ENCODE measurements around the gene TMEM269.
"Not testable (repeated sequence)": the region's sequence is repeated elsewhere in the genome, so short reads cannot be mapped to it uniquely, and the experiment has no call there.

Gene TMEM269

GRCh38 chr1:42807056-42807668, 22.4 kb downstream of the TMEM269 start:
- Mint-ChIP-seq H3K27me3 (ENCODE audit: low read depth) (peaks cover under 1% of the 10 kb centered on the region), H3K27ac (no peak overlapping the region), H3K9me3 (no peaks in the 10 kb centered on the region), H3K36me3 (ENCODE audit: low read depth) (peaks cover 6% of the 10 kb centered on the region), H3K4me3 (no peak overlapping the region), H3K4me1 (ENCODE audit: low read depth) (no peaks in the 10 kb centered on the region)
- no peak for DNase-seq (ENCODE audit: low spot score)

GRCh38 chr1:42814815-42815214, 30.0 kb downstream of the TMEM269 start:
- H3K4me1 Mint-ChIP-seq (ENCODE audit: low read depth), result peaks cover 16% of the 10 kb centered on the region
- not testable (repeated sequence) for H3K36me3 Mint-ChIP-seq (ENCODE audit: low read depth); DNase-seq (ENCODE audit: low spot score); H3K4me3 Mint-ChIP-seq; H3K9me3 Mint-ChIP-seq; H3K27me3 Mint-ChIP-seq (ENCODE audit: low read depth); H3K27ac Mint-ChIP-seq

GRCh38 chr1:42815941-42816584, 31.3 kb downstream of the TMEM269 start:
- Mint-ChIP-seq H3K27me3 (ENCODE audit: low read depth) (peaks cover 2% of the 10 kb centered on the region), H3K9me3 (no peaks in the 10 kb centered on the region), H3K4me1 (ENCODE audit: low read depth) (peaks cover 20% of the 10 kb centered on the region), H3K36me3 (ENCODE audit: low read depth) (peaks cover 7% of the 10 kb centered on the region), H3K27ac (peak overlapping the region; percentile 87), H3K4me3 (peak overlapping the region; percentile 87)
- no peak for DNase-seq (ENCODE audit: low spot score)

- no peaks in the 10 kb centered on the region for H3K9me3 Mint-ChIP-seq
- peak; percentile 92 for DNase-seq (ENCODE audit: low spot score)
- peak within 1 kb of the TSS; percentile 87 for H3K27ac Mint-ChIP-seq
- peaks cover 20% of the 10 kb centered on the region for H3K4me1 Mint-ChIP-seq (ENCODE audit: low read depth)
- H3K27me3 Mint-ChIP-seq (ENCODE audit: low read depth), result peaks cover 2% of the 10 kb centered on the region
- H3K36me3 Mint-ChIP-seq (ENCODE audit: low read depth), result peaks cover 7% of the 10 kb centered on the region
- H3K4me3 Mint-ChIP-seq, result peak within 1 kb of the TSS; percentile 87
Observed at GRCh38 chr1:42816585-42817439, 32.0 kb downstream of the TMEM269 start, which contains the start of the genes ERMAP and SVBP. Gene ERMAP (plus strand): TSS chr1:42817122. CDS start chr1:42830449, 13,327 bp downstream. Gene SVBP (minus strand): TSS chr1:42817397. CDS start chr1:42816544, 853 bp downstream.

- peaks cover 20% of the 10 kb centered on the region for H3K4me1 Mint-ChIP-seq (ENCODE audit: low read depth)
- peak overlapping the region; percentile 87 for H3K4me3 Mint-ChIP-seq
- peaks cover 2% of the 10 kb centered on the region for H3K27me3 Mint-ChIP-seq (ENCODE audit: low read depth)
- H3K27ac Mint-ChIP-seq, result no peak overlapping the region
- H3K9me3 Mint-ChIP-seq, result no peaks in the 10 kb centered on the region
- no peak for DNase-seq (ENCODE audit: low spot score)
- H3K36me3 Mint-ChIP-seq (ENCODE audit: low read depth), result peaks cover 7% of the 10 kb centered on the region
Observed at GRCh38 chr1:42817440-42817767, 32.6 kb downstream of the TMEM269 start.

GRCh38 chr1:42817976-42818375, 33.2 kb downstream of the TMEM269 start:
- Mint-ChIP-seq H3K36me3 (ENCODE audit: low read depth) (peaks cover 7% of the 10 kb centered on the region), H3K27me3 (ENCODE audit: low read depth) (peaks cover 2% of the 10 kb centered on the region), H3K4me1 (ENCODE audit: low read depth) (peaks cover 25% of the 10 kb centered on the region), H3K4me3 (peak overlapping the region; percentile 87), H3K9me3 (no peaks in the 10 kb centered on the region), H3K27ac (no peak overlapping the region)
- no peak for DNase-seq (ENCODE audit: low spot score)

GRCh38 chr1:42820813-42821212, 36.0 kb downstream of the TMEM269 start:
- no peak overlapping the region for H3K4me3 Mint-ChIP-seq
- peaks cover 2% of the 10 kb centered on the region for H3K27me3 Mint-ChIP-seq (ENCODE audit: low read depth)
- H3K36me3 Mint-ChIP-seq (ENCODE audit: low read depth), result peaks cover 4% of the 10 kb centered on the region
- no peak for DNase-seq (ENCODE audit: low spot score)
- H3K9me3 Mint-ChIP-seq, result no peaks in the 10 kb centered on the region
- H3K27ac Mint-ChIP-seq, result no peak overlapping the region
- H3K4me1 Mint-ChIP-seq (ENCODE audit: low read depth), result peaks cover 27% of the 10 kb centered on the region

- Mint-ChIP-seq H3K36me3 (ENCODE audit: low read depth) (no peaks in the 10 kb centered on the region), H3K4me3 (no peak overlapping the region), H3K27me3 (ENCODE audit: low read depth) (peaks cover 2% of the 10 kb centered on the region), H3K27ac (no peak overlapping the region), H3K4me1 (ENCODE audit: low read depth) (peaks cover 20% of the 10 kb centered on the region), H3K9me3 (no peaks in the 10 kb centered on the region)
- DNase-seq (ENCODE audit: low spot score), result no peak
Observed at GRCh38 chr1:42821690-42822089, 36.9 kb downstream of the TMEM269 start.

GRCh38 chr1:42822800-42823392, 38.1 kb downstream of the TMEM269 start:
- no peak overlapping the region for H3K27ac Mint-ChIP-seq
- no peak for DNase-seq (ENCODE audit: low spot score)
- no peak overlapping the region for H3K4me3 Mint-ChIP-seq
- H3K36me3 Mint-ChIP-seq (ENCODE audit: low read depth), result no peaks in the 10 kb centered on the region
- H3K9me3 Mint-ChIP-seq, result no peaks in the 10 kb centered on the region
- peaks cover 14% of the 10 kb centered on the region for H3K4me1 Mint-ChIP-seq (ENCODE audit: low read depth)
- H3K27me3 Mint-ChIP-seq (ENCODE audit: low read depth), result peaks cover 2% of the 10 kb centered on the region

- Mint-ChIP-seq H3K27me3 (ENCODE audit: low read depth) (no peaks in the 10 kb centered on the region), H3K4me1 (ENCODE audit: low read depth) (peaks cover 11% of the 10 kb centered on the region), H3K27ac (no peak overlapping the region), H3K36me3 (ENCODE audit: low read depth) (no peaks in the 10 kb centered on the region), H3K9me3 (no peaks in the 10 kb centered on the region), H3K4me3 (no peak overlapping the region)
- no peak for DNase-seq (ENCODE audit: low spot score)
Observed at GRCh38 chr1:42824481-42825035, 39.8 kb downstream of the TMEM269 start.

- H3K27me3 Mint-ChIP-seq (ENCODE audit: low read depth), result no peaks in the 10 kb centered on the region
- no peak overlapping the region for H3K27ac Mint-ChIP-seq
Observed at GRCh38 chr1:42825036-42825851, 40.5 kb downstream of the TMEM269 start.

GRCh38 chr1:42830631-42831030, 45.8 kb downstream of the TMEM269 start:
- no peak for DNase-seq (ENCODE audit: low spot score)
- Mint-ChIP-seq H3K36me3 (ENCODE audit: low read depth) (no peaks in the 10 kb centered on the region), H3K4me3 (no peak overlapping the region), H3K27ac (no peak overlapping the region), H3K4me1 (ENCODE audit: low read depth) (no peaks in the 10 kb centered on the region), H3K27me3 (ENCODE audit: low read depth) (no peaks in the 10 kb centered on the region), H3K9me3 (no peaks in the 10 kb centered on the region)

More at GRCh38 chr1:42825036-42825851, 40.5 kb downstream of the TMEM269 start:
- H3K4me1 Mint-ChIP-seq (ENCODE audit: low read depth), result peaks cover 11% of the 10 kb centered on the region
- no peak overlapping the region for H3K4me3 Mint-ChIP-seq
- H3K9me3 Mint-ChIP-seq, result no peaks in the 10 kb centered on the region
- no peak for DNase-seq (ENCODE audit: low spot score)
- no peaks in the 10 kb centered on the region for H3K36me3 Mint-ChIP-seq (ENCODE audit: low read depth)

GRCh38 chr1:42831273-42831672, 46.5 kb downstream of the TMEM269 start:
- Mint-ChIP-seq H3K36me3 (ENCODE audit: low read depth) (no peaks in the 10 kb centered on the region), H3K27ac (no peak overlapping the region), H3K27me3 (ENCODE audit: low read depth) (no peaks in the 10 kb centered on the region), H3K4me1 (ENCODE audit: low read depth) (no peaks in the 10 kb centered on the region), H3K9me3 (no peaks in the 10 kb centered on the region), H3K4me3 (no peak overlapping the region)
- no peak for DNase-seq (ENCODE audit: low spot score)

All from T-helper 2 cell treated with Interferon-gamma antibody and Interleukin-4, amounts not matched to agents 5 μg/mL and 100 μg/mL, for 36 hours (primary cell).